MM.1S (cell line): ENCODE results near the gene TCEAL3.
"Not testable (repeated sequence)": the region's sequence is repeated elsewhere in the genome, so short reads cannot be mapped to it uniquely, and the experiment has no call there.

Source experiments
- DNase-seq: peaks from one replicate; pipeline ENCODE4 v3.0.0-alpha.2; 2015
- H2AFZ ChIP-seq: fragments of 300-600 bp; sonication (generic); 2 replicates; pipeline ENCODE4 v1.6.0; 2016; ENCODE audit warnings: antibody characterized with exemption, low read length
- H3F3A ChIP-seq: fragments of 300-600 bp; sonication (generic); 2 replicates; pipeline ENCODE4 v1.6.1; 2016; ENCODE audit warnings: mild to moderate bottlenecking, antibody characterized with exemption, low read length, moderate library complexity, mixed read lengths; ENCODE audit not compliant: insufficient read depth
- H3K27ac ChIP-seq: fragments of 300-600 bp; sonication (generic); 2 replicates; pipeline ENCODE4 v1.5.1; 2016; ENCODE audit warnings: mild to moderate bottlenecking, low read length
- H3K27me3 ChIP-seq: fragments of 300-600 bp; sonication (generic); replicated peaks from 2 replicates; pipeline ENCODE4 v1.6.0; 2016; ENCODE audit warnings: low read length; ENCODE audit not compliant: insufficient read depth
- H3K36me3 ChIP-seq: fragments of 300-600 bp; sonication (generic); replicated peaks from 2 replicates; pipeline ENCODE4 v1.6.1; 2016; ENCODE audit warnings: mild to moderate bottlenecking, low read length, mixed read lengths; ENCODE audit not compliant: insufficient read depth
- H3K4me1 ChIP-seq: fragments of 300-600 bp; sonication (generic); 2 replicates; pipeline ENCODE4 v1.6.1; 2016; ENCODE audit warnings: low read length, mixed read lengths
- H3K4me2 ChIP-seq: fragments of 300-600 bp; sonication (generic); 2 replicates; pipeline ENCODE4 v1.6.0; 2016; ENCODE audit warnings: low read depth, low read length
- H3K4me3 ChIP-seq: fragments of 300-600 bp; sonication (generic); 2 replicates; pipeline ENCODE4 v1.5.1; 2016; ENCODE audit warnings: low read length, mixed read lengths
- H3K79me2 ChIP-seq: fragments of 300-600 bp; sonication (generic); 2 replicates; pipeline ENCODE4 v1.6.1; 2016; ENCODE audit warnings: mixed run types, low read length, mixed read lengths
- H3K9ac ChIP-seq: fragments of 300-600 bp; sonication (generic); 2 replicates; pipeline ENCODE4 v1.6.1; 2016; ENCODE audit warnings: low read length, mixed read lengths
- H3K9me2 ChIP-seq: fragments of 300-600 bp; sonication (generic); replicated peaks from 2 replicates; pipeline ENCODE4 v1.6.1; 2016; ENCODE audit warnings: mild to moderate bottlenecking, low read length, mixed read lengths; ENCODE audit not compliant: insufficient read depth
- H3K9me3 ChIP-seq: fragments of 300-600 bp; sonication (generic); replicated peaks from 2 replicates; pipeline ENCODE4 v1.6.1; 2016; ENCODE audit warnings: mild to moderate bottlenecking, low read length, mixed read lengths; ENCODE audit not compliant: insufficient read depth
- H4K20me1 ChIP-seq: fragments of 300-600 bp; sonication (generic); 2 replicates; pipeline ENCODE4 v1.6.1; 2016; ENCODE audit warnings: mild to moderate bottlenecking, low read length, moderate library complexity, mixed read lengths; ENCODE audit not compliant: insufficient read depth
- EZH2 ChIP-seq: fragments of 300-600 bp; sonication (generic); optimal IDR thresholded peaks from 2 replicates; pipeline ENCODE3; 2017; ENCODE audit warnings: low read depth, mild to moderate bottlenecking, antibody characterized with exemption, low read length, mixed read lengths
- EZH2phosphoT487 ChIP-seq: fragments of 300-600 bp; sonication (generic); IDR thresholded peaks from 2 replicates; pipeline ENCODE4 v1.6.1; 2018; ENCODE audit warnings: antibody characterized with exemption, low read length
- TF ChIP-seq, protein P1 (sequence below): fragments of 300-600 bp; sonication (generic); IDR thresholded peaks from 2 replicates; pipeline ENCODE4 v1.5.1; 2016; ENCODE audit warnings: antibody characterized with exemption, low read length, mixed read lengths

TCEAL3 gene

DNA sequence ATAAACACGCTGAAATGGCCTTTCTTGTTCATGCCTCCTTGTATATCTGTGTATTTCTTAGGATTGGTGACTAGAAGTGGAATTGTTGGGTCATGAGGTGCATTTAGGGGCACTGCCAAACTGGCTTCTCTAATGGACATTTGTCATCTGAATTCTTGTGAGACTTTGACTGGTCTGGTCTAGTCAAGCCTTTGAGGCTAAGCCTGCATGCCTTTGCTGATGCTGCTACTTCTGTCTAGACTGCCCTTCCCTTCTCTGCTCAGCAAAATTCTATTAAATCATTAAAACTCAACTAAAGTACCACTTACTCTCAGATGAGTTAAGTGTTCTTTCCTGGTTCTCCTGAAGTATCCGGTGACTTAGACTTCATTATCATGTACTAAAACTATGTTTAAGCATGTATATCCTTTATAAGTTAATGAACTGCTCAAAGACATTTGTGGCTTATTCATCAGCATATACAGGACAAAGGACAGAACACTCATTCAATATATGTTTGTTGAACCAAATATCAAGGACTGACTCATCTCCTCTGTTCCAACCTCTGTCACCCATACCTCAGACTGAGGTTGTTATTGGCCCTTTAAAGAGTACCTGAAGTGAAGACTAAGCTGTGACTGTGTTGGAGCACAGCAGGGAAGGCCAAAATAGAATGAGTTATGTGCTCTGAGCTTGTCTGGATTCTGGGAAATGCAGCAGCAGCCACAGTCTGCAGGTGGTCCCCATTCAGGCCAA, 30.0 kb downstream of the TCEAL3 start:
- H3K4me2 ChIP-seq = no peak overlapping the region
- no peaks in the 10 kb centered on the region for H3K9me3 ChIP-seq
- H3K36me3 ChIP-seq = no peaks in the 10 kb centered on the region
- no peaks in the 10 kb centered on the region for H3K4me1 ChIP-seq
- no peak overlapping the region for H3K4me3 ChIP-seq
- H3K9me2 ChIP-seq = no peaks in the 10 kb centered on the region
- H4K20me1 ChIP-seq = no peaks in the 10 kb centered on the region
- H3K9ac ChIP-seq = no peak overlapping the region
- no peaks in the 10 kb centered on the region for H3F3A ChIP-seq
- TF ChIP-seq, protein P1, sequence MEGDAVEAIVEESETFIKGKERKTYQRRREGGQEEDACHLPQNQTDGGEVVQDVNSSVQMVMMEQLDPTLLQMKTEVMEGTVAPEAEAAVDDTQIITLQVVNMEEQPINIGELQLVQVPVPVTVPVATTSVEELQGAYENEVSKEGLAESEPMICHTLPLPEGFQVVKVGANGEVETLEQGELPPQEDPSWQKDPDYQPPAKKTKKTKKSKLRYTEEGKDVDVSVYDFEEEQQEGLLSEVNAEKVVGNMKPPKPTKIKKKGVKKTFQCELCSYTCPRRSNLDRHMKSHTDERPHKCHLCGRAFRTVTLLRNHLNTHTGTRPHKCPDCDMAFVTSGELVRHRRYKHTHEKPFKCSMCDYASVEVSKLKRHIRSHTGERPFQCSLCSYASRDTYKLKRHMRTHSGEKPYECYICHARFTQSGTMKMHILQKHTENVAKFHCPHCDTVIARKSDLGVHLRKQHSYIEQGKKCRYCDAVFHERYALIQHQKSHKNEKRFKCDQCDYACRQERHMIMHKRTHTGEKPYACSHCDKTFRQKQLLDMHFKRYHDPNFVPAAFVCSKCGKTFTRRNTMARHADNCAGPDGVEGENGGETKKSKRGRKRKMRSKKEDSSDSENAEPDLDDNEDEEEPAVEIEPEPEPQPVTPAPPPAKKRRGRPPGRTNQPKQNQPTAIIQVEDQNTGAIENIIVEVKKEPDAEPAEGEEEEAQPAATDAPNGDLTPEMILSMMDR = no peak
- no peak for TF ChIP-seq EZH2phosphoT487
- TF ChIP-seq EZH2 = no peak
- no peaks in the 10 kb centered on the region for H3K27me3 ChIP-seq
- no peak for DNase-seq
- no peak overlapping the region for H3K27ac ChIP-seq
- H3K79me2 ChIP-seq = no peaks in the 10 kb centered on the region
- H2AFZ ChIP-seq = no peak overlapping the region

DNA sequence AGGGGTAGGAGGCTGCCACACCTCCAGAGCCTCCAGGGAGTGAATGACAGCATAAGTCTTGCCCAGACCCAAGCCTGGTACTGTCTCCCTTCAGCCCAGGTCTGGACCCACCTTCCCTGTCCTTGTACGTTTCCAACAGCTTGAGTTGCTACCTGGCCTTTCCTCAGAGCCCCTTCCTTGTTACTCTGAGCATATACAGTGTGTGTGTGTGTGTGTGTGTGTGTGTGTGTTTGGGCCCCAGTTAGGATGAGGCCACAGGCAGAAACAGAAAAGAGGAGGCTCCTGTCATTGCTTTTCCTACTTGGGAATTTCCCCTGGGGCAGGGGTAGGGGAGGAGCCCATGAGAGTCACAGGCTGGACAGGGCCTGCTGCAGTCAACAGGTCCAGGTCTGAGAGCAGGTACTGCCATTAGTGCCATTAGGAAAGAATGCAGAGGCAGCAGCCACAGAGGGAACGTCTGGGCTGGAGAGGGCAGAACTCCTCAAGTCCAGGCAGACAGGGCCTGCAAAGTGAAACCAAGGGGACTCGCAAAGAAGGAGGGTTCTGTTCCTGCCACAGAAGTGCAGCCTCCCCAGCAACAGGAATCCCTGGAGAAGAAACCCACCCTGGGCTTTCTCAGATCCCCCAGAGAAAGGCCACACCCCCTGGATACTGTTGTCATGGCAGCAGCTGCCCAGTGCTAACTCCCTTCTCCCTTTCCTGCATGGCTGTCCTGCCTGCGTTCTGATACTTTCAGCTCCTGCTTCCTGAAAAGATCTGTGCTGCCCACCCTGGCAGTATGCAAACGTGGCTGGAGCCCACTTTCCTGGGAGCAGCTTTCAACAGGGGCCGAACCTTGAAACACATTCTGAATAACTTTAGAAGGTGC, 30.9 kb downstream of the TCEAL3 start:
- H3K27ac ChIP-seq, H3K79me2 ChIP-seq, H3K36me3 ChIP-seq, H3K4me1 ChIP-seq, H3K9ac ChIP-seq, H3K9me2 ChIP-seq, H3K4me3 ChIP-seq, H2AFZ ChIP-seq, DNase-seq, H3K27me3 ChIP-seq, H3K4me2 ChIP-seq, H3F3A ChIP-seq, H4K20me1 ChIP-seq, H3K9me3 ChIP-seq: not testable (repeated sequence)

DNA sequence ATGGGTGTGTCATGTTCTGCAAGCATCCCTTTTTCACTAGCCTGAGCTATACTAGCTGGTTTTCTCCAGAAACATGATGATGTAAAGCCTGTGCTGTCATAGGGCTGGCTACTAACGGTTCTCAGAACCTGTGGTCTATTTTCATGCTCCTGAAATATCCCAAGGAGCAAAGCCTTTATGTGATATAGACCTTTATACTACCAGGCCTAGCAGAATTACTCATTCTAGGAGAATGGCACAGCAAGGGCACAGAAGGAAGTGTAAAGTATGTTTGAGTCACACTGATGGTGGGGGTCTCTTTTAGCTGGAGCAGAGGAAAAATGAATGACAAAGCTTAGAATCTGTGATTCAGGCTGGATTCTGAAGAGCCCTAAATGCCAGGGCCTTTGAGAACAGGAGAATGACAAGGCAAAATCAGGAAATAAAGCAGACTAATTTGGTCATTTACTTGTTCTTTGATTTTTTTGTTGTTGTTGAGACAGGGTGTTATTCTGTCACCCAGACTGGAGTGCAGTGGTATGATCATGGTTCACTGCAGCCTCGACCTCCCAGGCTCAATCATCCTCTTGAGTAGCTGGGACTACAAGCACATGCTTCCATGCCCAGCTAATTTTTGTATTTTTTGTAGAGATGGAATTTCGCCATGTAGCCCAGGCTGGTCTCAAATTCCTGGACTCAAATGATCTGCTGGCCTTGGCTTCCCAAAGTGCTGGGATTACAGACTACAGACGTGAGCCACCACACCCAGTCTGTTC, 32.8 kb downstream of the TCEAL3 start:
- no peak overlapping the region for H3K4me2 ChIP-seq

More for the DNA sequence above, 32.8 kb downstream of the TCEAL3 start:
- TF ChIP-seq EZH2 (no peak), EZH2phosphoT487 (no peak)
- TF ChIP-seq, protein P1 = no peak
- H3K27ac ChIP-seq = no peak overlapping the region
- H2AFZ ChIP-seq = no peak overlapping the region
- H3K9me2 ChIP-seq = no peaks in the 10 kb centered on the region
- no peak for DNase-seq
- H3K9ac ChIP-seq = no peak overlapping the region
- no peaks in the 10 kb centered on the region for H3K9me3 ChIP-seq
- no peaks in the 10 kb centered on the region for H3F3A ChIP-seq
- no peaks in the 10 kb centered on the region for H3K79me2 ChIP-seq
- no peaks in the 10 kb centered on the region for H3K36me3 ChIP-seq
- no peak overlapping the region for H3K4me3 ChIP-seq
- no peaks in the 10 kb centered on the region for H3K4me1 ChIP-seq
- H3K27me3 ChIP-seq = no peaks in the 10 kb centered on the region
- H4K20me1 ChIP-seq = no peaks in the 10 kb centered on the region
